NT2/D1 (cell line): ENCODE results near the gene KANSL1L.

Experiments used
- SUZ12 ChIP-seq: IDR thresholded peaks from 2 replicates; pipeline ENCODE4 v1.6.1; 2011; ENCODE audit not compliant: insufficient read length, insufficient read depth; ENCODE audit errors: extremely low read depth
- YY1 ChIP-seq: IDR thresholded peaks from 2 replicates; pipeline ENCODE4 v1.6.1; 2011; ENCODE audit not compliant: insufficient read length, insufficient read depth
- ZNF274 ChIP-seq: IDR thresholded peaks from 2 replicates; pipeline ENCODE4 v1.6.1; 2011; ENCODE audit warnings: mild to moderate bottlenecking, low read depth, low read length

DNA sequence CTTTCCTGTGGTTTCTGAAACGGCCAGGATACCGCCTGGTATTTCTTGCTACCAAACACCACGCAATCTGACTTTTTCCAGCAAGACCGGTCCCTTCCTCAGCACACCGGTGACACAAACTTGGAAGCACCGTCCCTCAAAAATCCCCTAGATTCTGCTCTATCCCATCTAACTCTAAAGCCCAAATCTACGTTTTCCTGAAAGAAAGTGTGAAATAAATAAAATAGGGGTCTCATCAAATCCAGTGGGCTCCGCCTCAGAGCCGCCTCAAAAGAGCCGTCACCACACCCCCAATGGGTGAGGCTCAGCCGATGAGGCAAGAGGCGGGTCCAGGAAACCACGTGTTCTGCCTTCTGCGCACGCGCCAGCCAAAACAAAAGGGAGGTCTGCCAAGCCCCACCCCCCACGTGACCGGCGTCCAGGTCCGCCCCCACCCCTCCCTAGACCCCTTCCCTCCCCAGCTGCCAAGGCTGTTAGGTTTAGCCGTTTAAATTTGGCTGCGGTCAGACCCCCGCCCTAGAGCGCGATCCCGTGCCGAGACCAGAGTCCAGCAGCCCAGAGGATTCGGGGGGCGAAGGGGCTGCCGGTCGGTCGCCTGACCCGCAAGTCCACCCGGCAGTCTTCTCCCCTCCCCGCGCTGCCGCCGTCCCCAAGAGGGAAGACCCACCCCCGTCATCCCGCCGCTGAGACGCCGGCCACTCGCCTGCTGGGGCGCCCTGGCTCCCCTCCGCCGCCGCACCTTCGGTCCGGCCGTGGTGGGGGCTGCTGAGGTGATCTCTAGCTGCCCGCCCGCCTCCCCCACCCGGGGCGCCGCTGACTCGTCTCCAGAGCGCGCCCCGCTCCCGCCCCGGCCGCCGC, 534 bp downstream of the KANSL1L start:
- TF ChIP-seq YY1: no peak
- TF ChIP-seq ZNF274: no peak
- no peak for TF ChIP-seq SUZ12
